Measurements from ENCODE around the gene CD177.

GRCh38 chr19:43329989-43330388 is 23.5 kb upstream of the CD177 start:
- no peak for TF ChIP-seq CTCF (conservative IDR thresholded peaks at IDR 0.05; ENCODE audit: low read depth, low read length)
- TF ChIP-seq EZH2 (IDR thresholded peaks at IDR 0.05; ENCODE audit: borderline replicate concordance, low read depth, low read length, poor library complexity, severe bottlenecking): no peak
